ENCODE data around the gene ERCC2. TPM values are rescaled to one million over a fixed set of nuclear protein-coding genes. Genes with fewer than 3 reads are reported as not detected.
"Not testable (repeated sequence)": the region's sequence is repeated elsewhere in the genome, so short reads cannot be mapped to it uniquely, and the experiment has no call there.

ERCC2 gene
- polyA plus RNA-seq, 1 donor = 18.0 TPM

DNA sequence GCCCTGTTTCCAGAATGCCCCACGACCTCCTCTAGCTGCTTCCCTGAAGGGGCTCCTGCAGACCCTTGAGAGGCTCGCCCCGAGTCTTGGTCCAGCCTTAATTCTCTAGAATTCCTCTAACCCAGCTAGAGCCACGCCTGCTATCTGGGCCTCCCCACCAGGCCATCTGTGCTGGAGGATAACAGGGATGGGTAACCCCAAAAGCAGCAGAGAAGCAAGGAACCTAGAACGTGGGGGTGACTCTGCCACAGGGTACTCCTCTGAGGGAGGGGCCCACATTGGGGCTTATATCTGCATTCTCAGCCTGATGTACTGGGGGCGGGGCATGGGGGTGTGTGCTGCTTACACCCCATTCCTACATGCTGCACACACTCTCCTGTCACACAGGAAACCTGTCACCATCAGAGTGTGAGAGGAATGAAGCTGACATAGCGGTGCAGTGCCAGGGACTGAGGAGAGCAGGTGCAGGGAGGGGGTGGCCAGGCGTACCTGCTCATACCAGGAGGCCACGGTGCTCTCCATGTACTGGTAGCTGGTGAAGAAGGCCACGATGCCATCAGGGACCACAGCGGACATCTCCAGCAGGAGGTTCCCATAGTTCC lies 16.0 kb downstream of the ERCC2 start:
- no peak for DNase-seq (ENCODE audit: low read depth)

DNA sequence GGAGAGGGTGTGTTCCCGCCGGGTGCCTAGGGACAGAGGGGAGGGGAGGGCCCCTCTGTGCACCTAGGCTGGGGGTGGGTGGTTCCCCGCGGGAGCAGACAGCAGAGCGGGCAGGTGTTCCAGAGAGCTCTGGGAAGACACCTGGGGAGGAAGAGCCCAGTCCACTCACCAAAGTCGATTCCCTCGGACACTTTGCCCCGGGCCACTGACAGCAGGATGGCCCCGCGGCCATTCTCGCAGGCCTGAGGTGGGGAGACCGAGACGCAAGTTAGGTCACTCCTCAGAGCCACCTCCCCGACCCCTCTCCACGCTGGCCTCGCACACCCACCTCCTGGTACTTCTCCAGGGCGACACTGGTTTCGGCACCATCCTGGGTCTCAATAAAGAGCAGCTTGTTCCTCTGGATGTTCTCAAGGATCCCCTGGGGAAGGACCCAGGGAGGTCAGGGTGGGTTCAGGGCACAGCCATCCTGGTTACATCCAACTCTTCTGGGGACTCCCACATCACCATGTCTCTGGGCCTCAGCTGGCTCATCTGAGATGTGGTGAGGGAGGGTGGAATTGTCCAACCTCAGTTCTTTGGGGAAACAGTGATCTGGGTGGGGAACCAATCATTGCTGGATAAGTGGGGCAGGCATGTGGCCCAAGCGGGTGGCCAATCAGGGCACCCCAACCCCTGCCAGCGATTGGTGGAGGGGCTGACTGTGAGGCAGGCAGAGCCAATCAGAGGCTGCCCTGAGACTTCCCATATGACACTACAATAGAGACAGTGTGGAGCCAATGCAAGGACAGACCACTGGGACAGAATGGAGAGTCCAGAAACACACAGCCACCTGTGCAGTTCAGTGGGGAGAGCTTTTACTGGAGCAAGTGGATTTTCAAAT lies 17.2 kb downstream of the ERCC2 start:
- no peak for DNase-seq (ENCODE audit: low read depth)

GRCh38 chr19:45352471-45352870 lies 17.9 kb downstream of the ERCC2 start:
- no peak for DNase-seq (ENCODE audit: low read depth)

GRCh38 chr19:45352062-45352461 lies 18.3 kb downstream of the ERCC2 start:
- no peak for DNase-seq (ENCODE audit: low read depth)

DNA sequence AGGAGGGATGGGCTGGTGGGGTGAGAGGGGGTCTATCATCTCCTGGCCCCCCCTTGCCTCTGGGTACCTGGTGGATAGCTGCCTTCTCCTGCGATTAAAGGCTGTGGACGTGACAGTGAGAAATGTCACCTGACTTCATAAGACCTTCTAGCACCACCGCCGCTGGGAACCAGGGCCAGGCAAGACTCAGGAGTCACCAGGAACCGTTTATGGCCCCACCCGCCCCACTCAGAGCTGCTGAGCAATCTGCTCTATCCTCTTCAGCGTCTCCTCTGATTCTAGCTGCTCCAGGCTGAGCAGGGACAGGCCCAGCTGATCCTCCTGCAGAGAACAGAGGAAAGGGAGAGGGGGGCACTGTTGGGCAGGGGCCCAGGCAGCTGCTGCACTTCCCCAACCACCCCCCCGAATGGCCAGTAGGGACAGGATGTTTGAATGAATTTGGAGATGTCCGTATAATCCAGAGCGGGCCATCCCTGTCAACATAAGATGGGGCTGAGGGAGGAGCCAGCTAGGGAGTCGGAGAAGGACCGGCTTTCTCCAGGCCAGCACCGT lies 18.9 kb downstream of the ERCC2 start:
- no peak for DNase-seq (ENCODE audit: low read depth)

DNA sequence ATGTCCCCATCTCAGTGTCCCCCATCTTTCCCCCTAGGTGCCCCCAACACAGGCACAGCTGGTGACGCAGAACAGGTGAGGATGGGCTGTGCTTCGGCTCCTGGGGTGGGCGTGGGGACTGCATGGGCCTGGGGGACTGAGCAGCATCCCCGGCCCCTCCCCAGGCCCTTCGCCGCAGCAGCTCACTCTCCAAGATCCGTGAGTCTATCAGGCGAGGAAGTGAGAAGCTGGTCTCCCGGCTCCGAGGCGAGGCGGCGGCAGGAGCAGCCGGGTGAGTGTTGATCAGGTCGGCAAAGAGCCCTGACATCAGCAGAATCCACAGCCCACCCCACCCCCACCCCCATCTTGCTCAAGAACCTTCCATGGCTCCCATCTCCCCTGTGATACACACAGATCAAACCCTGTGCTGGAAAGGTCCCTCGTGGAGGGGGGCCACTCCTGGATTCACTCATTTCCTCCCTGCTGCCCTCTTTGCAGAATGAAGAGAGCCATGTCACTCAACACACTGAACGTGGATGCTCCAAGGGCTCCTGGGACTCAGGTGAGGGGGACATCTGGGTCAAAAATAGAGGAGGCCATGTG lies 19.8 kb downstream of the ERCC2 start:
- no peak for DNase-seq (ENCODE audit: low read depth)

DNA sequence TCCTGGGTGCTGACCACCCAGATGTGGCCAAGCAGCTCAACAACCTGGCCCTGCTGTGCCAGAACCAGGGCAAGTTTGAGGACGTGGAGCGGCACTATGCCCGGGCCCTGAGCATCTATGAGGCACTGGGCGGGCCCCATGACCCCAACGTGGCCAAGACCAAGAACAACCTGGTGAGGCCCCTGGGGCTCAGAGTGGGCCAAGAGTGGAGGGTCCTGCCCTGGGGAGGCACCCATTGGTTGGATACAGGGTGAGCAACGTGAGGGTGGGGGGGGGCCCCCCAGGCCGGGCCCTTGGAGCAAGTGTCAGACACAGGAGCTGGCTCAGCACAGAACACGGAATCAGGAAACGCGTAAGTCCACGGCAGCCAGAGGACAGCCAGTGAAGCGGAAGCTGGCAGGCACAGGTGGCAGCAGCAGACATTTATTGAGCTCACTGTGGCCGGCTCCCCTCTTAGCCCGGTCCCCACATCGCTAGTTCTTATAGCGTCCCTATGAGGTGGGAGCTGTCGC lies 20.9 kb downstream of the ERCC2 start:
- DNase-seq (ENCODE audit: low read depth) = no peak

DNA sequence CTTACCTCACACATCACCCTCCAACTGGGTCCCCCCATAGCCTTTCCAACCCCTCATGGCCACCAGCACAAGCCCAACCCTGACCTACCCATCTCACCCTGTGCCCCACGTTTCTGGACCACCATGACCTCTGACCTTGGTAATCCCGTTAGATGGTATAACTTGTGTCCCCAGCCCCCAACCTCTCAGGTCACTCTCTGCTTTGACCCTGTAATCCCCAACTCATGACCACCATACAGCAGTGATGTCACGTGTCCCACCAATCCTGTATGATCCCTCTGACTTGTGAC lies 21.3 kb downstream of the ERCC2 start:
- no peak for DNase-seq (ENCODE audit: low read depth)

DNA sequence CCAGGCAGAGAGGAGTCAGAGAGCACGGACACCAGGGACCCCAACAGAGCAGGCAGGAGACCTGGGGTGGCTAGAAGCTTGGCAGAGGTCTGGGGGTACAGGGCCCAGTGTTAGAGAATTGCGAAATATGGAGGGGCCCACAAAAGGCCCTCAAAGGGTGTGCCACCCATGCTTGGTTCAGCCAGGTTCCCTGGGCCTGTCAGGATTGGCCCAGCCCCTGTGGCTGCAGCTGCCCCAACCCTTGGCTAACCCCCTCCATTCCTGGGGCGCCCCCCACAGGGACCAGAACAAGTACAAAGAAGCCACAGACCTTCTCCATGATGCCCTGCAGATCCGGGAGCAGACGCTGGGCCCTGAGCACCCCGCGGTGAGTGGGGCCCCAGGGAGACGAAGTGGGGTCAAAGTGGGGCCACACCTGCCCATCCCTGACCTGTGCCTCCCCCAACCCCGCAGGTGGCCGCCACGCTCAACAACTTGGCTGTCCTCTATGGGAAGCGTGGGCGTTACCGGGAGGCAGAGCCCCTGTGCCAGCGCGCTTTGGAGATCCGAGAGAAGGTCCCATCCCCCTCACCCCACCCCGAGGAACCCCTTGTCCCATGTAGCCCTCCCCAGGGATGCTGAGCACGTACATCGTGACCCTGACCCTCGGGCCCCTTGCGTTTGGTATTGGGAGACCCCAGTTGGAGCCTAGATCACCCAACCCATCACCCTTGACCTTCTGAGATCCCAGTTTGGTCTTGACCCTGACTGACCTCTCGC lies 21.8 kb downstream of the ERCC2 start:
- no peak for DNase-seq (ENCODE audit: low read depth)

GRCh38 chr19:45347570-45348366 lies 22.6 kb downstream of the ERCC2 start:
- DNase-seq (ENCODE audit: low read depth) = no peak

DNA sequence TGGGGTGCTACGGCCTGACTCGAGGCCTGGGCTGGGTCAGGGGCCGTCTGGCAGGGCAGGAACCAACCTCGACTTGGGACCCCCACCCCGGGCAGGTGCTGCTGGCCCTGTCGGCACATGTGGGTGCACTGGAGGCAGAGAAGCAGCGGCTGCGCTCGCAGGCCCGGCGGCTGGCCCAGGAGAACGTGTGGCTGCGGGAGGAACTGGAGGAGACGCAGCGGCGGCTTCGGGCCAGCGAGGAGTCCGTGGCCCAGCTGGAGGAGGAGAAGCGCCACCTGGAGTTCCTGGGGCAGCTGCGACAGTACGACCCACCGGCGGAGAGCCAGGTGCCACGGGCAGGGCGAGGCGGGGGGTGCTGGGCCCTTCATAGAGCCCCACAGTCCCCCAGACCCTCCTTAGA lies 23.9 kb downstream of the ERCC2 start:
- DNase-seq (ENCODE audit: low read depth) = no peak

GRCh38 chr19:45345506-45345860 lies 24.9 kb downstream of the ERCC2 start:
- no peak for DNase-seq (ENCODE audit: low read depth)

DNA sequence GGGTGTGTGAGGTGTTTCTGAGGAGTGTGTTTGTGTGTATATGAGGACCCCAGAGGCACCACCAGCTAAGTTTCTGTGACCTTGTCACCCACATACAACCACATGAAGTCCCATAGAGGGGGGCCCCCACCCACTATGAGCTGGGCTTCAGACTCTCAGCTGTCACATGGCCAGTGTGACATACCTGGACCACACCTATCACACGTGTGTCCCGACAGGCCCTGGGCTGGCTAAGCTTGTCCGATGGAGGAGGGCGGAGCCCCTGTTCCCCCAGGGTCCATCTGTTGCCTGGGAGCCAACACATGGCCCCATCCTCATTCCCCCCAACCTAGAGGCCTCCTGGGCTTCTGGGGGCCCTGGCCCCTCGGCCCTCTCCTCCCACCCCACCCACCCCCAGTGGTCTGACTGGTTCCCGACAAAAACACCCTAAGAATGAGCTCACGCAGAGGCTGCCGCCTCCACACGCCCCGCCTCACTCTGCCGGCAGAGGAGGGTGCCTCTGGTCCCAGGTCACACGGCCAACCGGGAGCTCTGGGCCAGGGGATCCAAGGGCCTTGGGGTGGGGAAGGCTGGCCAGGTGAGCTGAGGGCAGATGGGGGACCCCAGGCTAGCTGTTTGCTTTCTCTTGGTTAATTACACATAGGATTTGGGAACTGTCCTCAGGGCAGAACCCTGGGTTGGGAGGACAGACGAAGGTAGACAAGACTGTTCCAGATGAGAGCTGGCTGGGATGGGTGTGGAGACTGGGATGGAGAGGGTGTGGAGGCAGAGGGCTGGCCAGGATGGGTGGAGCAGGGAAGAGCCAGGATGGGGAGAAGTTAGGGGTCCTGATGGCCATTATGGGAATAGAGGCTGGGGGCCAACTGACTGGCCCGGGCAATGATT lies 25.5 kb downstream of the ERCC2 start:
- no peak for DNase-seq (ENCODE audit: low read depth)

DNA sequence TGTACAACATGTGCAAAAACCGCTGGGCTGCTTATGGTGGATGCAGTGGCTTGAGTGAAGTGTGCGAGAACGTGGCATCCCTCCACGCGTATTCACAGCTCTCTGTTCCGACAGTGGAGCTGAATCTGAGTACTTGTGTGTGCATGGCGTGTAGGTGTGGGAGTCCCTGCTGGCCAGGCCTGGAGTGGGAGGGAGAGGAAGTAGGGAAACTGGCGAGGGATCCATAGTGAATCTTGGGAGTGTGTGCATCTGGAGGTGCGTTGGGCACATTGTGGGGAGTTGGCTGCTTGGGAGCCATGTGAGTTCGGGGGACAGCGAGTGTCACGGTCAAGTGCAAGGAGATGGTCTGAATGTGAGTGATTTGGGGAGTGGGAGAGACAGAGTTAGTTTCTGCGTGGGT lies 27.5 kb downstream of the ERCC2 start:
- DNase-seq (ENCODE audit: low read depth) = no peak

GRCh38 chr19:45340899-45341453 lies 29.4 kb downstream of the ERCC2 start:
- no peak for DNase-seq (ENCODE audit: low read depth)

DNA sequence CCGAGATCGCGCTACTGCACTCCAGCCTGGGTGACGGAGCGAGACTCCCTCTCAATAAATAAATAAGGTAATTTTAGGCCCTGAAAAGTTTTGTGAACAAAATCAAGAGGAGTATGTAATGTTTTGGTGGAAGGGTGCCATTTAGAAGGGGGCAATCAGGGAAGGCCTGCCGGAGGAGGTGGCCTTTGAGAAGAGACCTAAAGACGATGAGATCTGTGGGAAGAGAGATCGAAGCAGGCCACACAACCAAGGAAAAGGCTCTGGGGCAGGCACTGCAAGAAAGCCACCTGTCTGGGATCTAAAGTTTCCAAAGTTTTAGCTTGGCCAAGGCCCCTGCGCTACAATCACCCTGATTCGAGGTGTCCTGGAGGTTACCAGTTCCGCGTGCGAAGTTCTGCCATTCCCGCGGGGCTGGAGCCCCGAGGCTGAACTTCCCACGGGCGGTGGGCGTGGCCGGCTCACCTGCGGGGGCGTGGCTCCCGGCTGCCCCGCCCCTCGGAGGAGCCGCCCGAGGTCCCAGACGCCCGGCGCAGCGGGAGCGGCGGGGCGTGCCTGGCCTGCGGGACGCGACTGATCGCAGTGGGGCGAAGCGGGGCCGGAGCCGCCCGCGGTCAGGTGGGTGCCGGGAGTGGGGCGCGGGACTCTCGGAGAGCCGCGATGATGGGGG lies 30.0 kb downstream of the ERCC2 start, which contains the start of gene KLC3:
KLC3 (plus strand) TSS at position 519 of the 667 bp plus-strand sequence. CDS start 4,792 bp downstream, outside the sequence.
- no peak for DNase-seq (ENCODE audit: low read depth)

- DNase-seq (ENCODE audit: low read depth) = no peak
Observed at GRCh38 chr19:45339629-45340028, 30.7 kb downstream of the ERCC2 start.

GRCh38 chr19:45336696-45337251 lies 33.6 kb downstream of the ERCC2 start:
- DNase-seq (ENCODE audit: low read depth) = no peak

- DNase-seq (ENCODE audit: low read depth) = not testable (repeated sequence)
Observed at GRCh38 chr19:45334881-45335280, 35.5 kb downstream of the ERCC2 start.

All from forelimb muscle (tissue), 1 donor.